Testis (tissue), 3 donors: ENCODE data around the gene TRRAP. TPM values are rescaled to one million over a fixed set of nuclear protein-coding genes. Genes with fewer than 3 reads are reported as not detected.

Experiments used
- DNase-seq: peaks from one replicate; pipeline ENCODE4 v3.0.0-alpha.2; 2019
- H3K27ac ChIP-seq, 2 donors: fragments of 200-600 bp; sonication (generic); one replicate each; pipeline ENCODE4 v1.5.1; 2019
- H3K27me3 ChIP-seq: fragments of 200-600 bp; sonication (generic); one replicate; pipeline ENCODE4 v1.5.1; 2019
- H3K36me3 ChIP-seq: fragments of 200-600 bp; sonication (generic); one replicate; pipeline ENCODE4 v1.5.1; 2017; ENCODE audit warnings: low read depth; ENCODE audit errors: missing control alignments
- H3K4me1 ChIP-seq: fragments of 200-600 bp; sonication (generic); one replicate; pipeline ENCODE4 v1.5.1; 2019
- H3K4me3 ChIP-seq, 2 donors: fragments of 200-600 bp; sonication (generic); one replicate each; pipeline ENCODE4 v1.5.1; 2017 to 2019
- H3K9me3 ChIP-seq: fragments of 200-600 bp; sonication (generic); one replicate; pipeline ENCODE4 v1.5.1; 2017
- POLR2A ChIP-seq: fragments of 450-650 bp; IDR thresholded peaks from one replicate; pipeline ENCODE4 v1.6.1; 2017; ENCODE audit warnings: antibody characterized with exemption, mild to moderate bottlenecking, moderate library complexity
- WGBS, 2 donors: methylation state at CpG; one replicate each; pipeline ENCODE4 v1.1.5; 2018; 5-methylcytosine and 5-hydroxymethylcytosine counted together
- intact Hi-C: fragments of 100-400 bp; cut with DNase I; formaldehyde crosslinking; loops from one replicate; pipeline ENCODE4 v1.15.1; 2023; ENCODE audit warnings: low total_unique reads
- polyA plus RNA-seq: library from polyadenylated mRNA; stranded (reverse); fragments of 350-450 nt; fragmentation: Illumina TruSeq; extraction: RNeasy Lipid Tissue Mini Kit (QIAGEN cat#74804); gene quantifications from one replicate; pipeline ENCODE4 v1.2.3, GENCODE V29; 2014; ENCODE audit warnings: low read depth, low replicate concordance; ENCODE audit not compliant: insufficient read depth
- total RNA-seq, 2 donors: library from RNA; depleted of rRNA; stranded (reverse); fragments of >200 nt; gene quantifications; one replicate each; pipeline ENCODE4 v1.2.3, GENCODE V29; 2016
- TF ChIP-seq, protein P1 (sequence below), 3 experiments: fragments of 450-650 bp in 2 of 3; fragments of 200-600 bp in 1 of 3; sonication (generic) in 1 of 3; IDR thresholded peaks; one replicate each; pipeline ENCODE4 v1.5.1; 2016 to 2019; ENCODE audit warnings: antibody characterized with exemption in 3 of 3, mild to moderate bottlenecking in 2 of 3, moderate library complexity in 1 of 3

Gene TRRAP
- total and polyA plus RNA-seq, 3 donors from 2014 or later: 45.6 to 120 (median 119) TPM

DNA sequence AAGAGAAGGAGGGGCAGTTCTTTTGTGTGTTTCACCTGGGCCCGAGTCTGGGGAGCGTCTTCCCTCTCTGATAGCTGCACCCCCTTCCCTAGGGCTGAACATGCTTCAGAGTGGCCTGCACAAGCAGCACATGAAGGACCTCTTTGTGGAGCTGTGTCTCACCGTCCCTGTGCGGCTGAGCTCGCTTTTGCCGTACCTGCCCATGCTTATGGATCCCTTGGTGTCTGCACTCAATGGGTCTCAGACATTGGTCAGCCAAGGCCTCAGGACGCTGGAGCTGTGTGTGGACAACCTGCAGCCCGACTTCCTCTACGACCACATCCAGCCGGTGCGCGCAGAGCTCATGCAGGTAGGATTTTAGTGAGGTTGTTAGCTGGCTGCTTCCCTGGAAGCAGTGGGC, 39.0 kb downstream of the TRRAP start:
- WGBS, 2 donors: 93 to 94% methylated on average over 6 to 12 of the region's 12 CpGs
- no peaks in the 10 kb centered on the region for H3K9me3 ChIP-seq
- TF ChIP-seq, protein P1, sequence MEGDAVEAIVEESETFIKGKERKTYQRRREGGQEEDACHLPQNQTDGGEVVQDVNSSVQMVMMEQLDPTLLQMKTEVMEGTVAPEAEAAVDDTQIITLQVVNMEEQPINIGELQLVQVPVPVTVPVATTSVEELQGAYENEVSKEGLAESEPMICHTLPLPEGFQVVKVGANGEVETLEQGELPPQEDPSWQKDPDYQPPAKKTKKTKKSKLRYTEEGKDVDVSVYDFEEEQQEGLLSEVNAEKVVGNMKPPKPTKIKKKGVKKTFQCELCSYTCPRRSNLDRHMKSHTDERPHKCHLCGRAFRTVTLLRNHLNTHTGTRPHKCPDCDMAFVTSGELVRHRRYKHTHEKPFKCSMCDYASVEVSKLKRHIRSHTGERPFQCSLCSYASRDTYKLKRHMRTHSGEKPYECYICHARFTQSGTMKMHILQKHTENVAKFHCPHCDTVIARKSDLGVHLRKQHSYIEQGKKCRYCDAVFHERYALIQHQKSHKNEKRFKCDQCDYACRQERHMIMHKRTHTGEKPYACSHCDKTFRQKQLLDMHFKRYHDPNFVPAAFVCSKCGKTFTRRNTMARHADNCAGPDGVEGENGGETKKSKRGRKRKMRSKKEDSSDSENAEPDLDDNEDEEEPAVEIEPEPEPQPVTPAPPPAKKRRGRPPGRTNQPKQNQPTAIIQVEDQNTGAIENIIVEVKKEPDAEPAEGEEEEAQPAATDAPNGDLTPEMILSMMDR (IDR thresholded peaks at IDR 0.05): no peak
- no peak for TF ChIP-seq POLR2A
- H3K36me3 ChIP-seq: no peaks in the 10 kb centered on the region
- no peak overlapping the region for H3K27ac ChIP-seq
- H3K4me3 ChIP-seq: no peak overlapping the region
- no peak for DNase-seq
- no peaks in the 10 kb centered on the region for H3K27me3 ChIP-seq
- H3K4me1 ChIP-seq: no peaks in the 10 kb centered on the region
- intact Hi-C loops: no loop called here

DNA sequence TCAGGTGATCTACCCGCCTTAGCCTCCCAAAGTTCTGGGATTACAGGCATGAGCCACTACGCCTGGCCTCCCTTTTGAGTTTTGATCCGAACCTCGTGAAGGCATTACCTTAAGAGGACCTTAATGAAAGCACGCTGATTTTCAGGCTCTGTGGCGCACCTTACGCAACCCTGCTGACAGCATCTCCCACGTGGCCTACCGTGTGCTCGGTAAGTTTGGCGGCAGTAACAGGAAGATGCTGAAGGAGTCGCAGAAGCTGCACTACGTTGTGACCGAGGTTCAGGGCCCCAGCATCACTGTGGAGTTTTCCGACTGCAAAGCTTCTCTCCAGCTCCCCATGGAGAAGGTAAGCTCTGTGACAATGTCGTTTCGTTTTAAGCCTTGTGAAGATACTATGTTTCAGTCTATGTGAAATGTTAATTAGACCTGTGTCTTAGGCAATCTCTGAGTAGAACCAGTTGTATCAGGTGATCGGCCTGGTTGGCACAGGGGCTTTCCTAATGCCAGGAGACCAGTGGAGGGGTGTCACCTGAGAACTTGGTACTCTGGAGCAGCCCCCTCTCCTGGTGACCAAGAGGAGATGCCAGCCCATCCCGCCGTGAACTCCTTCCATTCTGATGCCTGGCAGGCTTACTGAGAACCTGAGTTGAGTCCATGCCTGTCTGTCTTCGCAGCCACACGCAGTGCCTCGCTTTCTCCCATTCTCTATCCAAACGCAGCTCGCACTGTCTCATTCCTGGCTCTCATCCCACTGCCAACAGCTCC, 43.5 kb downstream of the TRRAP start:
- intact Hi-C loops: no loop called here
- H3K27me3 ChIP-seq: no peaks in the 10 kb centered on the region
- no peaks in the 10 kb centered on the region for H3K4me1 ChIP-seq
- WGBS, 2 donors: 85 to 89% methylated on average over 25 of the region's 25 CpGs
- H3K36me3 ChIP-seq: no peaks in the 10 kb centered on the region
- H3K4me3 ChIP-seq: no peak overlapping the region
- DNase-seq: no peak
- H3K9me3 ChIP-seq: no peaks in the 10 kb centered on the region
- no peak overlapping the region for H3K27ac ChIP-seq
- no peak for TF ChIP-seq POLR2A
- TF ChIP-seq, protein P1 (IDR thresholded peaks at IDR 0.05): no peak

DNA sequence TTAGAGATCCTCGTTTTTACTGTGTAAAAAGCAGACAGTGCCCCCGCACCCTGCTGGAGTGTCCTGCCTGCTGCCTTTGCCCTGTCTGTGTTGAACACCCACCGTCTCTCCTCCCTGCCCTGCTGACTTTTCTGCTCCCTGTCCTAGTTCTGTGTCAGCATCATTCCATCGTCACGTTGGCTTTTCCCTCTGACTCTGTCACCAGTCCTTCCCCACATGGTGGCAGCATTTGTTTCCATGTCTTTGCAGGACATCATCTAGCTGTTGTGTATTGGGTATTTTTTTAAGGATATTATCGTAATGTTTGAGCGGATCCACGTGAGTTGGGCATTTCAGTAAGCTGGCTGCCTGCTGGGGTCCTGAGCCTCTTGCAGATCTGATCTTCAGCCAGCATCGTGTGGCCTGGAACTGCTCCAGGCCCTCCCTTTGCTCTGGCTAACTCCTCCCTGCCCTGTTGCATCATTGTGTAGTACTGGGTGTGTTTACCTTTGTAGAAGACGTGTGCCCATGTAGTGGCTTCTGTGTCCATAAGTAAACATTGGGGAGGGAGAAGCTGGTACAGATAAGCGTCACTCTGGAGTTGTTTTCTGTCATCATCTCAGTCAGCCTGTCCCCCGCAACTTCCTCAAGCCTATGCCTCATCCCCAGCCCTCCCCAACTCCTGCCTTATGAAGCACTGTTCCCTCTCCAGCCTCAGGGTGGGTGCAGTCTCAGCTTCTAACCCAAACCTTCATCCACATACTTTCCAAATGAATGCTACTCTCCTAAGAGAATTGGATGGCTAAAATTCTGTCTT, 44.3 kb downstream of the TRRAP start:
- DNase-seq: peak; percentile 23
- 69 to 70% methylated on average over 12 of the region's 12 CpGs for WGBS, 2 donors
- intact Hi-C loops: no loop called here
- no peaks in the 10 kb centered on the region for H3K4me1 ChIP-seq
- no peaks in the 10 kb centered on the region for H3K27me3 ChIP-seq
- no peaks in the 10 kb centered on the region for H3K36me3 ChIP-seq
- no peak overlapping the region for H3K4me3 ChIP-seq
- TF ChIP-seq, protein P1 (IDR thresholded peaks at IDR 0.05): peak in 2 of 3 experiments; percentile 1 to 5
- TF ChIP-seq POLR2A: no peak
- no peaks in the 10 kb centered on the region for H3K9me3 ChIP-seq
- H3K27ac ChIP-seq: no peak overlapping the region

DNA sequence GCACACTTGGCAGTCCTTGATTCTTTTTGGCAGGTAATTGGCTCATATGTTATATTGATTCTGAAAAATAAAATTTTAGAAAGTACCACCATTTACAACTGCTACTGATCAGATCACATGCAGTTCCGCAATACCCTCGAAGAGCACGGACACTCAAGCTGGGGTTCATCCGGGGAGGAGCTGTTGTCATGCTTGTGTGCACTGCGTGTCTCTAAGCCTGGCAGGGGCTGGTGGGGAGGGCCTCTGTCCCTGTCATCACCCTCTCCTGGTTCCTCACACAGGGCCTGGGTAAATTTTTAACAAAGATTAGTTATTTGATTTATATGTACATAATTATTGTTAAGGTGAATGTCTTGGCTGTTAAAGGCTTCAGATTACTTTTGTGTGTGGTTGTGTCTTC, 45.2 kb downstream of the TRRAP start:
- Histone ChIP-seq H3K27me3 (no peaks in the 10 kb centered on the region), H3K36me3 (no peaks in the 10 kb centered on the region), H3K4me3 (no peak overlapping the region), H3K9me3 (no peaks in the 10 kb centered on the region), H3K27ac (no peak overlapping the region), H3K4me1 (no peaks in the 10 kb centered on the region)
- intact Hi-C loops: no loop called here
- 95% methylated on average over 5 of the region's 5 CpGs for WGBS, 2 donors
- TF ChIP-seq POLR2A: no peak
- TF ChIP-seq, protein P1 (IDR thresholded peaks at IDR 0.05): no peak
- DNase-seq: no peak
